ENCODE measurements around the gene CREB3L2. TPM values are rescaled to one million over a fixed set of nuclear protein-coding genes. Genes with fewer than 3 reads are reported as not detected.
A peak's percentile ranks its signal among the peaks of the same experiment; 100 is the strongest.

The CREB3L2 gene
- total RNA-seq, 1 donor from 2014 or later: 61.8 TPM

GRCh38 chr7:137960020-137960419 is 41.9 kb downstream of the CREB3L2 start:
- Mint-ChIP-seq H3K9me3 (no peaks in the 10 kb centered on the region), H3K4me3 (no peak overlapping the region), H3K27ac (peak overlapping the region; percentile 59), H3K4me1 (ENCODE audit: low read depth) (peaks cover 41% of the 10 kb centered on the region), H3K36me3 (ENCODE audit: low read depth) (peaks cover 16% of the 10 kb centered on the region), H3K27me3 (ENCODE audit: insufficient read depth) (no peaks in the 10 kb centered on the region)
- intact Hi-C loops (cut with micrococcal nuclease): loop anchor here (2.0 kb wide), 1 partner anchor 33 kb away; no protein-coding TSS in a partner anchor
- no peak for DNase-seq (ENCODE audit: low spot score)

GRCh38 chr7:137958470-137959431 is 43.1 kb downstream of the CREB3L2 start:
- peaks cover 46% of the 10 kb centered on the region for H3K4me1 Mint-ChIP-seq (ENCODE audit: low read depth)
- H3K27me3 Mint-ChIP-seq (ENCODE audit: insufficient read depth): no peaks in the 10 kb centered on the region
- H3K27ac Mint-ChIP-seq: no peak overlapping the region
- no peak for DNase-seq (ENCODE audit: low spot score)
- intact Hi-C loops (cut with micrococcal nuclease): no loop called here
- no peak overlapping the region for H3K4me3 Mint-ChIP-seq
- H3K9me3 Mint-ChIP-seq: no peaks in the 10 kb centered on the region
- H3K36me3 Mint-ChIP-seq (ENCODE audit: low read depth): peaks cover 16% of the 10 kb centered on the region

GRCh38 chr7:137957887-137958286 is 44.0 kb downstream of the CREB3L2 start:
- intact Hi-C loops (cut with micrococcal nuclease): no loop called here
- Mint-ChIP-seq H3K9me3 (no peaks in the 10 kb centered on the region), H3K27me3 (ENCODE audit: insufficient read depth) (no peaks in the 10 kb centered on the region), H3K27ac (no peak overlapping the region), H3K4me3 (no peak overlapping the region), H3K4me1 (ENCODE audit: low read depth) (peaks cover 53% of the 10 kb centered on the region), H3K36me3 (ENCODE audit: low read depth) (peaks cover 15% of the 10 kb centered on the region)
- DNase-seq (ENCODE audit: low spot score): no peak

GRCh38 chr7:137956591-137956990 is 45.3 kb downstream of the CREB3L2 start:
- H3K4me1 Mint-ChIP-seq (ENCODE audit: low read depth): peaks cover 40% of the 10 kb centered on the region
- DNase-seq (ENCODE audit: low spot score): no peak
- peaks cover 8% of the 10 kb centered on the region for H3K36me3 Mint-ChIP-seq (ENCODE audit: low read depth)
- H3K4me3 Mint-ChIP-seq: no peak overlapping the region
- no peak overlapping the region for H3K27ac Mint-ChIP-seq
- no peaks in the 10 kb centered on the region for H3K9me3 Mint-ChIP-seq
- intact Hi-C loops (cut with micrococcal nuclease): no loop called here
- no peaks in the 10 kb centered on the region for H3K27me3 Mint-ChIP-seq (ENCODE audit: insufficient read depth)

GRCh38 chr7:137956183-137956582 is 45.7 kb downstream of the CREB3L2 start:
- H3K4me1 Mint-ChIP-seq (ENCODE audit: low read depth): peaks cover 36% of the 10 kb centered on the region
- no peaks in the 10 kb centered on the region for H3K9me3 Mint-ChIP-seq
- no peaks in the 10 kb centered on the region for H3K27me3 Mint-ChIP-seq (ENCODE audit: insufficient read depth)
- no peak overlapping the region for H3K4me3 Mint-ChIP-seq
- no peak overlapping the region for H3K27ac Mint-ChIP-seq
- peaks cover 8% of the 10 kb centered on the region for H3K36me3 Mint-ChIP-seq (ENCODE audit: low read depth)
- intact Hi-C loops (cut with micrococcal nuclease): no loop called here
- DNase-seq (ENCODE audit: low spot score): no peak

- Mint-ChIP-seq H3K9me3 (no peaks in the 10 kb centered on the region), H3K27ac (no peak overlapping the region), H3K4me1 (ENCODE audit: low read depth) (peaks cover 35% of the 10 kb centered on the region), H3K4me3 (no peak overlapping the region), H3K36me3 (ENCODE audit: low read depth) (peaks cover 4% of the 10 kb centered on the region), H3K27me3 (ENCODE audit: insufficient read depth) (no peaks in the 10 kb centered on the region)
- no peak for DNase-seq (ENCODE audit: low spot score)
- intact Hi-C loops (cut with micrococcal nuclease): loop anchor here (2.0 kb wide), 1 partner anchor 14 kb away; no protein-coding TSS in a partner anchor
These were observed 47.3 kb downstream of the CREB3L2 start for GRCh38 chr7:137954614-137955013.

GRCh38 chr7:137953665-137954470 is 48.0 kb downstream of the CREB3L2 start:
- H3K27ac Mint-ChIP-seq: no peak overlapping the region

GRCh38 chr7:137953043-137953664 is 48.7 kb downstream of the CREB3L2 start:
- Mint-ChIP-seq H3K27ac (no peak overlapping the region), H3K36me3 (ENCODE audit: low read depth) (peaks cover 1% of the 10 kb centered on the region), H3K4me3 (no peak overlapping the region), H3K4me1 (ENCODE audit: low read depth) (peaks cover 28% of the 10 kb centered on the region), H3K9me3 (no peaks in the 10 kb centered on the region), H3K27me3 (ENCODE audit: insufficient read depth) (no peaks in the 10 kb centered on the region)
- intact Hi-C loops (cut with micrococcal nuclease): no loop called here
- DNase-seq (ENCODE audit: low spot score): no peak

More at GRCh38 chr7:137953665-137954470, 48.0 kb downstream of the CREB3L2 start:
- DNase-seq (ENCODE audit: low spot score): no peak
- intact Hi-C loops (cut with micrococcal nuclease): loop anchor here (2.0 kb wide), 1 partner anchor 13 kb away; no protein-coding TSS in a partner anchor
- no peak overlapping the region for H3K4me3 Mint-ChIP-seq
- H3K4me1 Mint-ChIP-seq (ENCODE audit: low read depth): peaks cover 28% of the 10 kb centered on the region
- H3K9me3 Mint-ChIP-seq: no peaks in the 10 kb centered on the region
- peaks cover 6% of the 10 kb centered on the region for H3K36me3 Mint-ChIP-seq (ENCODE audit: low read depth)
- no peaks in the 10 kb centered on the region for H3K27me3 Mint-ChIP-seq (ENCODE audit: insufficient read depth)

GRCh38 chr7:137952426-137952805 is 49.5 kb downstream of the CREB3L2 start:
- H3K27me3 Mint-ChIP-seq (ENCODE audit: insufficient read depth): no peaks in the 10 kb centered on the region
- peaks cover 1% of the 10 kb centered on the region for H3K36me3 Mint-ChIP-seq (ENCODE audit: low read depth)
- H3K4me3 Mint-ChIP-seq: no peak overlapping the region
- no peaks in the 10 kb centered on the region for H3K9me3 Mint-ChIP-seq
- H3K27ac Mint-ChIP-seq: no peak overlapping the region
- intact Hi-C loops (cut with micrococcal nuclease): no loop called here
- H3K4me1 Mint-ChIP-seq (ENCODE audit: low read depth): peaks cover 35% of the 10 kb centered on the region
- no peak for DNase-seq (ENCODE audit: low spot score)

- peaks cover 1% of the 10 kb centered on the region for H3K36me3 Mint-ChIP-seq (ENCODE audit: low read depth)
- DNase-seq (ENCODE audit: low spot score): no peak
- no peaks in the 10 kb centered on the region for H3K27me3 Mint-ChIP-seq (ENCODE audit: insufficient read depth)
- no peaks in the 10 kb centered on the region for H3K9me3 Mint-ChIP-seq
- peaks cover 38% of the 10 kb centered on the region for H3K4me1 Mint-ChIP-seq (ENCODE audit: low read depth)
- intact Hi-C loops (cut with micrococcal nuclease): no loop called here
- no peak overlapping the region for H3K4me3 Mint-ChIP-seq
- no peak overlapping the region for H3K27ac Mint-ChIP-seq
These were observed 50.0 kb downstream of the CREB3L2 start for GRCh38 chr7:137951700-137952425.

- H3K27me3 Mint-ChIP-seq (ENCODE audit: insufficient read depth): no peaks in the 10 kb centered on the region
- intact Hi-C loops (cut with micrococcal nuclease): no loop called here
- peaks cover 3% of the 10 kb centered on the region for H3K36me3 Mint-ChIP-seq (ENCODE audit: low read depth)
- no peak overlapping the region for H3K27ac Mint-ChIP-seq
- H3K4me3 Mint-ChIP-seq: no peak overlapping the region
- peaks cover 38% of the 10 kb centered on the region for H3K4me1 Mint-ChIP-seq (ENCODE audit: low read depth)
- no peak for DNase-seq (ENCODE audit: low spot score)
- no peaks in the 10 kb centered on the region for H3K9me3 Mint-ChIP-seq
These were observed 50.9 kb downstream of the CREB3L2 start for GRCh38 chr7:137950967-137951366.

GRCh38 chr7:137950263-137950621 is 51.6 kb downstream of the CREB3L2 start:
- H3K4me3 Mint-ChIP-seq: no peak overlapping the region
- no peak overlapping the region for H3K27ac Mint-ChIP-seq
- H3K4me1 Mint-ChIP-seq (ENCODE audit: low read depth): peaks cover 33% of the 10 kb centered on the region
- H3K27me3 Mint-ChIP-seq (ENCODE audit: insufficient read depth): no peaks in the 10 kb centered on the region
- no peaks in the 10 kb centered on the region for H3K9me3 Mint-ChIP-seq
- peaks cover 4% of the 10 kb centered on the region for H3K36me3 Mint-ChIP-seq (ENCODE audit: low read depth)
- intact Hi-C loops (cut with micrococcal nuclease): no loop called here
- no peak for DNase-seq (ENCODE audit: low spot score)
